Stimulated activated naive CD8-positive, alpha-beta T cell treated with anti-CD3 and anti-CD28 coated beads, Interleukin-15, Interleukin-2, amounts not matched to agents 100 ng/mL and 50 ng/mL, for 24 hours (primary cell): ENCODE data around the gene MUC21.
"Not testable (repeated sequence)": the region's sequence is repeated elsewhere in the genome, so short reads cannot be mapped to it uniquely, and the experiment has no call there.

Experiments used
- H3K27ac Mint-ChIP-seq: one replicate; pipeline ENCODE4 v1.8.0; 2021; ENCODE audit warnings: mild to moderate bottlenecking, mixed read lengths
- H3K27me3 Mint-ChIP-seq: one replicate; pipeline ENCODE4 v1.8.0; 2021; ENCODE audit warnings: mixed read lengths
- H3K36me3 Mint-ChIP-seq: one replicate; pipeline ENCODE4 v1.8.0; 2021; ENCODE audit warnings: low read depth, mixed read lengths
- H3K4me1 Mint-ChIP-seq: one replicate; pipeline ENCODE4 v1.8.0; 2021; ENCODE audit warnings: low read depth, mixed read lengths
- H3K4me3 Mint-ChIP-seq: one replicate; pipeline ENCODE4 v1.8.0; 2021; ENCODE audit warnings: mild to moderate bottlenecking, mixed read lengths
- H3K9me3 Mint-ChIP-seq: one replicate; pipeline ENCODE4 v1.8.0; 2021; ENCODE audit warnings: mixed read lengths

Gene MUC21

DNA sequence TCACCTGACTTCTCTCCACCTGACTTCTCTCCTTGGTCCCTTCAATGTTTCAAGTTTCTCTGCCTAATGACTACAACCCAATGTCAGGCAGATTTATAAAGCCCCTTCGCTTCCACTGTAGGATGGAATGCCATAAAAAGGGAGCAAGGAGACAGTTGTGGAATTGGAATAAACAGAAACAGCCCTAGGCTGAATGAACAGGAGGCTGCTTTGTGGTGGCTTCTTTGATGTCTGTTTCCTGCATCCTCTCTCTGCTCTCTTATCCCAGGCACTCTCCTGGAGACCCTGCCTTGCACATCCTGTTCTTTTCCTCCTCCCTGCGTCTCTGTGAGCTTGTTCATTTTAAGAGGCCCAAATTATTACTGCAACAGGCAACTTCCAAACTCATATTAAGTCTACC, 25.8 kb upstream of the MUC21 start:
- no peaks in the 10 kb centered on the region for H3K9me3 Mint-ChIP-seq
- peaks cover 14% of the 10 kb centered on the region for H3K4me1 Mint-ChIP-seq
- H3K36me3 Mint-ChIP-seq: no peaks in the 10 kb centered on the region
- H3K27ac Mint-ChIP-seq: no peak overlapping the region
- peaks cover 28% of the 10 kb centered on the region for H3K27me3 Mint-ChIP-seq
- no peak overlapping the region for H3K4me3 Mint-ChIP-seq

GRCh38 chr6:30960907-30961673, 22.4 kb upstream of the MUC21 start:
- Mint-ChIP-seq H3K4me1 (peaks cover 4% of the 10 kb centered on the region), H3K4me3 (no peak overlapping the region), H3K9me3 (no peaks in the 10 kb centered on the region), H3K27me3 (peaks cover 33% of the 10 kb centered on the region), H3K27ac (no peak overlapping the region), H3K36me3 (no peaks in the 10 kb centered on the region)

- Mint-ChIP-seq H3K27ac (no peak overlapping the region), H3K9me3 (no peaks in the 10 kb centered on the region), H3K27me3 (peaks cover 27% of the 10 kb centered on the region), H3K36me3 (no peaks in the 10 kb centered on the region), H3K4me1 (no peaks in the 10 kb centered on the region), H3K4me3 (no peak overlapping the region)
These were observed 20.8 kb upstream of the MUC21 start for GRCh38 chr6:30962716-30963115.

- Mint-ChIP-seq H3K27me3 (peaks cover 23% of the 10 kb centered on the region), H3K9me3 (no peaks in the 10 kb centered on the region), H3K27ac (no peak overlapping the region), H3K36me3 (no peaks in the 10 kb centered on the region), H3K4me3 (no peak overlapping the region), H3K4me1 (no peaks in the 10 kb centered on the region)
These were observed 19.9 kb upstream of the MUC21 start for GRCh38 chr6:30963641-30964040.

DNA sequence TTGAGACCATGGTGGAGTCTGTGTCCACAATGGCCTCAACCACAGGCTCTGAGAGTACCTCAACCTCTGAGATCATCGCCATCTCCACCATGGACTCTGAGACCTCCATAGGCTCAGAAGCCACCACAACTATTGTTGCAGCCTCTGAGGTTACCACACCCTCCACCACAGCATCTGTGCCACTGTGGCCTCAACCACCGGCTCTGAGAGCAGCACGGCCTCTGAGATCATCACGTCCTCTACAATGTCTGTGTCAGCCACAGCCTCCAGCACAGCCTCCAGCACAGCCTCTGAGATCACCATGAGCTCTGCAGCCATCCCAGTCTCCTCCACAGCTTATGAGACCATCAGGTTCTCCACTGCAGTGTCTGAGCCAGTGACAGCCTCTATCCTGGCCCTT, 19.4 kb upstream of the MUC21 start:
- H3K4me1 Mint-ChIP-seq: no peaks in the 10 kb centered on the region
- H3K27ac Mint-ChIP-seq: no peak overlapping the region
- no peaks in the 10 kb centered on the region for H3K9me3 Mint-ChIP-seq
- no peak overlapping the region for H3K4me3 Mint-ChIP-seq
- H3K36me3 Mint-ChIP-seq: no peaks in the 10 kb centered on the region
- H3K27me3 Mint-ChIP-seq: peaks cover 23% of the 10 kb centered on the region

GRCh38 chr6:30965140-30965601, 18.3 kb upstream of the MUC21 start:
- Mint-ChIP-seq H3K36me3 (no peaks in the 10 kb centered on the region), H3K27me3 (peaks cover 23% of the 10 kb centered on the region), H3K4me1 (no peaks in the 10 kb centered on the region), H3K27ac (no peak overlapping the region), H3K4me3 (no peak overlapping the region), H3K9me3 (no peaks in the 10 kb centered on the region)

DNA sequence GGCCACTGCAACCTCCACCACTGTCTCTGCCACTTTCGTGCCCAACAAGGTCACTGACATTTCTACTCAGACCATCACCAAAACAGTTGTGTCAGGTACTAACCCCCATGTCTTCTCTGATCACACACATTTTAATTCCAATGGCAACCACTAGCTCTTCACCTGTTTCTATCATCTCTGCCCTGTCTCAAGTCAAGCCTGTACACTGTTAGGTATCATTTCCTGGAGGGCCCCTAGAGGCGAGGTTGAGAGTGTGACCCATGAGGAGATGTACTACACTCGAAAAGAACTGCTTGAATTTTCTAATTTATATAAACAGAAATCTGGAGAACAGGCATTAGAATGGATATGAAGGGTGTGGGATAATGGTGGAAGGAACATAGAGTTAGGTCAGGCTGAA, 17.4 kb upstream of the MUC21 start:
- H3K4me1 Mint-ChIP-seq: no peaks in the 10 kb centered on the region
- H3K36me3 Mint-ChIP-seq: no peaks in the 10 kb centered on the region
- no peak overlapping the region for H3K4me3 Mint-ChIP-seq
- H3K27me3 Mint-ChIP-seq: peaks cover 20% of the 10 kb centered on the region
- H3K27ac Mint-ChIP-seq: no peak overlapping the region
- no peaks in the 10 kb centered on the region for H3K9me3 Mint-ChIP-seq

DNA sequence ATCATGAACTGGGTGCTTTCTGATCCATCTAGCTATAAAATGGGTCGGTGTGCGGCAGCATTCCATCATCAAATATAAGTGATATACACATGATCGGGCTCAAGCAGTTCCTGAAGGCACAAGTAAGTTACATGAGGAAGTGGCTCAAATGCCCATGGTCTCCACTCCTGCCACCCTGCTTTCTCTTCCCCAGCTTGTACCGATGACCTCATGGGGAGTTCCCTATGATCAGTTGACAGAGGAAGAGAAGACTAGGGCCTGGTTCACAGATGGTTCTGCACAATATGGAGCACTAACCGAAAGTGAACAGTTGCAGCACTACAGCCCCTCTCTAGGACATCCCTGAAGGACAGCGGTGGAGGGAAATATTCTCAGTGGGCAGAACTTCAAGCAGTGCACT, 14.3 kb upstream of the MUC21 start:
- H3K4me3 Mint-ChIP-seq, H3K36me3 Mint-ChIP-seq, H3K27ac Mint-ChIP-seq, H3K9me3 Mint-ChIP-seq, H3K4me1 Mint-ChIP-seq: not testable (repeated sequence)
- H3K27me3 Mint-ChIP-seq: peaks cover 29% of the 10 kb centered on the region

- Mint-ChIP-seq H3K4me1 (no peaks in the 10 kb centered on the region), H3K27ac (no peak overlapping the region), H3K36me3 (no peaks in the 10 kb centered on the region), H3K27me3 (peaks cover 14% of the 10 kb centered on the region), H3K9me3 (no peaks in the 10 kb centered on the region), H3K4me3 (no peak overlapping the region)
These were observed 12.6 kb upstream of the MUC21 start for GRCh38 chr6:30970946-30971345.

GRCh38 chr6:30972816-30973215, 10.7 kb upstream of the MUC21 start:
- Mint-ChIP-seq H3K9me3 (no peaks in the 10 kb centered on the region), H3K36me3 (no peaks in the 10 kb centered on the region), H3K27me3 (peaks cover 15% of the 10 kb centered on the region), H3K4me3 (no peak overlapping the region), H3K4me1 (no peaks in the 10 kb centered on the region), H3K27ac (no peak overlapping the region)

GRCh38 chr6:30974490-30975252, 8.8 kb upstream of the MUC21 start:
- H3K4me3 Mint-ChIP-seq: no peak overlapping the region
- H3K27ac Mint-ChIP-seq: no peak overlapping the region
- no peaks in the 10 kb centered on the region for H3K36me3 Mint-ChIP-seq
- peaks cover 28% of the 10 kb centered on the region for H3K27me3 Mint-ChIP-seq
- no peaks in the 10 kb centered on the region for H3K9me3 Mint-ChIP-seq
- no peaks in the 10 kb centered on the region for H3K4me1 Mint-ChIP-seq

- Mint-ChIP-seq H3K27ac (no peak overlapping the region), H3K9me3 (no peaks in the 10 kb centered on the region), H3K36me3 (no peaks in the 10 kb centered on the region), H3K27me3 (peaks cover 46% of the 10 kb centered on the region), H3K4me1 (no peaks in the 10 kb centered on the region), H3K4me3 (no peak overlapping the region)
These were observed 4.4 kb upstream of the MUC21 start for GRCh38 chr6:30979141-30979540.

GRCh38 chr6:30979690-30980089, 3.8 kb upstream of the MUC21 start:
- peaks cover 47% of the 10 kb centered on the region for H3K27me3 Mint-ChIP-seq
- no peaks in the 10 kb centered on the region for H3K4me1 Mint-ChIP-seq
- no peaks in the 10 kb centered on the region for H3K36me3 Mint-ChIP-seq
- H3K4me3 Mint-ChIP-seq: no peak overlapping the region
- H3K27ac Mint-ChIP-seq: no peak overlapping the region
- H3K9me3 Mint-ChIP-seq: no peaks in the 10 kb centered on the region

DNA sequence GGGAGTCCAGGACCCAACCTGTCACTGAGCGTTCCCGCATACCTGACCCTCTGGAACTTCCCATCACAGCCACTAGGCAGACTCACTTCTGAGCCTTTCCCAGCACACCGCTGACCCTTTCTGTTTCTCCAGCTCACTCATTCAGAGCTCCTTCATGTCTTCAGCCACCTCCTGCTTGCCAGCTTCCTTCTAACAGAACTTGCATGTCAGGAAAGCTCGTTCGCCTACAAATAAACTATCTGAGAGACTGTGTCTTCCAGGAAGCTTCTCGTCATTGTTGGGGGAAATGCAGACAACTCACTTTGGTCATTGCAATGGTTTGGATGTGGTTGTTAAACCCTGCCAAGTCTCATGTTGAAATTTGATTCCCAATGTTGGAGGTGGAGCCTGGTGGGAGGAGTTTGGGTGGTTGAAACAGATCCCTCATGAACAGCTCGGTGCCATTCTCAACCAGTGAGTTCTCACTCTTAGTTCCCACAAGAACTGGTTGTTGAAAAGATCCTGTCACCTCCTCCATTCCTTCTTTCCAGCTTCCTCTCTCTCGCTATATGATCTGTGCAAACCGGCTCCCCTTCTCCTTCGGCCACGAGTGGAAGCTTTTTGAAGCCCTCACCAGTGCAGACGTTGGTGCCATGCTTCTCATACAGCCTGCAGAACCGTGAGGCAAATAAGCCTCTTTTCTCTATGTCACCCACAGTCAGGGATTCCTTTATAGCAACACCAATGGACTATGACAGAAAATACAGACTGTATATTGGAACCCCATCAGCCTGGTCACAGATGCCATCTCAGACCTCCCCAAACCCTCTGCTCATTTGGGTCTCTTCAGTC, 1.4 kb upstream of the MUC21 start:
- no peaks in the 10 kb centered on the region for H3K9me3 Mint-ChIP-seq
- H3K27ac Mint-ChIP-seq: no peak overlapping the region
- H3K4me3 Mint-ChIP-seq: no peak overlapping the region
- H3K36me3 Mint-ChIP-seq: no peaks in the 10 kb centered on the region
- H3K4me1 Mint-ChIP-seq: peaks cover 8% of the 10 kb centered on the region
- H3K27me3 Mint-ChIP-seq: peaks cover 51% of the 10 kb centered on the region

DNA sequence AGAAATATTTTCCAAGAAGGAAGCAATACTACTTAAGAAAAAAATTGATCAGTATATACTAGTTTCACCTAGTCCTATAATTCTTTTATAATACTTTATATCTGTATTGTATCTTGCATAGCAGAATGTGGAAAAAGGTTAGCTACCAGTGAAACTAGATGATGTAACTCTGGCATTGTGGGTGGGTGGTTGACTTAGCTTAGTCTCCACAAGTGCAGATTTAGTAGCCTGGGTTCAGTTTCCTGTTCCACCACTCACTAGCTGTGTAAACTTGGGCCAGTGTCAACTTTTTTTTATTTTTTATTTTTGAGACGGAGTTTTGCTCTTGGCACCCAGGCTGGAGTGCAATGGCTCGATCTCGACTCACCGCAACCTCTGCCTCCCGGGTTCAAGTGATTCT, 2.0 kb downstream of the MUC21 start:
- Mint-ChIP-seq H3K27me3 (peaks cover 33% of the 10 kb centered on the region), H3K4me3 (no peak overlapping the region), H3K27ac (no peak overlapping the region)

More for the DNA sequence above, 2.0 kb downstream of the MUC21 start:
- Mint-ChIP-seq H3K4me1 (peaks cover 15% of the 10 kb centered on the region), H3K9me3 (no peaks in the 10 kb centered on the region), H3K36me3 (no peaks in the 10 kb centered on the region)
